Psoas muscle (tissue), 8 donors: Measurements from ENCODE around the gene ISM2. TPM values are rescaled to one million over a fixed set of nuclear protein-coding genes. Genes with fewer than 3 reads are reported as not detected.
"Not testable (repeated sequence)": the region's sequence is repeated elsewhere in the genome, so short reads cannot be mapped to it uniquely, and the experiment has no call there.

Source experiments
- ATAC-seq, 4 donors: fragments of 200-7000 bp; cut with Tn5 transposase; one replicate each; pipeline ENCODE4 v1.9.1; 2020; ENCODE audit warnings: moderate library complexity in 3 of 4, mild to moderate bottlenecking in 2 of 4
- DNase-seq, 2 donors: peaks; one replicate each; pipeline ENCODE4 v3.0.0-alpha.2; 2020
- H3K27ac ChIP-seq: fragments of 200-600 bp; one replicate; pipeline ENCODE4 v1.8.0; 2022
- H3K27me3 ChIP-seq, 3 donors: fragments of 200-600 bp in 1 of 3; one replicate each; pipeline versions ENCODE4 v1.6.1 to v1.8.0; 2013 to 2022; ENCODE audit warnings: low read length in 2 of 3, mild to moderate bottlenecking in 2 of 3, moderate library complexity in 1 of 3; ENCODE audit not compliant: insufficient read depth in 3 of 3
- H3K36me3 ChIP-seq, 2 donors: fragments of 200-600 bp in 1 of 2; one replicate each; pipeline versions ENCODE4 v1.6.1 to v1.8.0; 2013 to 2022; ENCODE audit warnings: low read depth in 1 of 2, mild to moderate bottlenecking in 1 of 2, moderate library complexity in 1 of 2; ENCODE audit not compliant: insufficient read depth in 1 of 2
- H3K4me1 ChIP-seq: fragments of 200-600 bp; one replicate; pipeline ENCODE4 v1.8.0; 2022
- H3K4me3 ChIP-seq: fragments of 200-600 bp; one replicate; pipeline ENCODE4 v1.8.0; 2022; ENCODE audit warnings: mild to moderate bottlenecking
- H3K9me3 ChIP-seq: fragments of 200-600 bp; one replicate; pipeline ENCODE4 v1.8.0; 2022
- CTCF ChIP-seq: fragments of 200-600 bp; IDR thresholded peaks from one replicate; pipeline ENCODE4 v1.8.0; 2022; ENCODE audit warnings: antibody characterized with exemption
- WGBS, 3 donors: extraction: QIAGEN DNeasy Blood & Tissue Kit; methylation state at CpG; one replicate each; pipeline versions ENCODE4 v1.1.6 to v1.1.7; 2013; 5-methylcytosine and 5-hydroxymethylcytosine counted together
- intact Hi-C, 2 donors: fragments of 100-400 bp; cut with DNase I; formaldehyde crosslinking; loops; one replicate each; pipeline versions ENCODE4 v1.11.0 to v1.14.2; 2022
- polyA plus RNA-seq, 3 donors: library from polyadenylated mRNA; stranded (reverse); fragments of 200-250 nt; gene quantifications; one replicate each; pipeline ENCODE4 v1.2.3, GENCODE V29; 2013
- total RNA-seq, 4 donors: library from RNA; stranded (reverse); fragmentation: NEBNext Ultra II Directional in 2 of 4; extraction: Animal tissue kit (Norgen Biotek cat#: 25700) in 2 of 4; gene quantifications; one replicate each; pipeline versions ENCODE4 v1.2.1 to v1.2.4, GENCODE V29; 2021 to 2023
- donor health status: healthy with polysubstance abuse.
- donor health status: DM: no; HTN: no; CAD: no; lungs with moderate emphysema.
- donor health status: Bipolar disorder and iron deficiency.
- donor health status: healthy.
- donor health status: DM: yes; HTN: yes; CAD: no.
- donor health status: DM: no; HTN: no; CAD: no.
- donor health status: DM: no; HTN: no; CAD: no.
- donor health status: DM: yes; HTN: yes; CAD: no.

Gene ISM2
- total and polyA plus RNA-seq, 7 donors, result 0.04 TPM; not detected in 6

- no peaks in the 10 kb centered on the region for H3K9me3 ChIP-seq
- ATAC-seq, result no peak
- no peak for TF ChIP-seq CTCF
- WGBS, 3 donors, result 76 to 82% (median 77%) methylated on average over 5 of the region's 5 CpGs
- no peaks in the 10 kb centered on the region for H3K27me3 ChIP-seq
- H3K27ac ChIP-seq, result no peak overlapping the region
- H3K36me3 ChIP-seq, result peaks cover 0 to 11% of the 10 kb centered on the region in 2 donors
- no peak for DNase-seq
- intact Hi-C loops, result no loop called here
- H3K4me3 ChIP-seq, result no peak overlapping the region
- peaks cover 4% of the 10 kb centered on the region for H3K4me1 ChIP-seq
Observed at GRCh38 chr14:77543240-77543551, 44.6 kb upstream of the ISM2 start.

- intact Hi-C loops, result no loop called here
- no peak for TF ChIP-seq CTCF
- WGBS, 3 donors, result 60 to 66% (median 63%) methylated on average over 11 of the region's 11 CpGs
- H3K4me1 ChIP-seq, result peaks cover 4% of the 10 kb centered on the region
- DNase-seq (no peak), ATAC-seq (no peak)
- H3K4me3 ChIP-seq, result no peak overlapping the region
- H3K27me3 ChIP-seq, result no peaks in the 10 kb centered on the region
- H3K36me3 ChIP-seq, result peaks cover 0 to 5% of the 10 kb centered on the region in 2 donors
- H3K27ac ChIP-seq, result no peak overlapping the region
- no peaks in the 10 kb centered on the region for H3K9me3 ChIP-seq
Observed at GRCh38 chr14:77542421-77543239, 44.0 kb upstream of the ISM2 start.

- ATAC-seq (no peak), DNase-seq (no peak)
- no peak for TF ChIP-seq CTCF
- Histone ChIP-seq H3K4me1 (peaks cover 4% of the 10 kb centered on the region), H3K4me3 (no peak overlapping the region), H3K27ac (no peak overlapping the region), H3K27me3 (no peaks in the 10 kb centered on the region), H3K9me3 (no peaks in the 10 kb centered on the region), H3K36me3 (peaks cover 0 to 3% of the 10 kb centered on the region in 2 donors)
- 73 to 89% (median 84%) methylated on average over 4 of the region's 4 CpGs for WGBS, 3 donors
- intact Hi-C loops, result no loop called here
Observed at GRCh38 chr14:77541905-77542304, 43.3 kb upstream of the ISM2 start.

GRCh38 chr14:77536951-77537350 is 38.3 kb upstream of the ISM2 start:
- H3K4me3 ChIP-seq, H3K9me3 ChIP-seq, DNase-seq, intact Hi-C loops, H3K27me3 ChIP-seq, ATAC-seq, H3K36me3 ChIP-seq, H3K27ac ChIP-seq, H3K4me1 ChIP-seq: not testable (repeated sequence)
- 91 to 93% (median 92%) methylated on average over 5 of the region's 5 CpGs for WGBS, 3 donors

- Histone ChIP-seq H3K27me3 (no peaks in the 10 kb centered on the region), H3K9me3 (no peaks in the 10 kb centered on the region), H3K36me3 (peaks cover 0 to 3% of the 10 kb centered on the region in 2 donors), H3K4me1 (no peaks in the 10 kb centered on the region), H3K4me3 (no peak overlapping the region), H3K27ac (no peak overlapping the region)
- intact Hi-C loops, result no loop called here
- ATAC-seq (no peak), DNase-seq (no peak)
- TF ChIP-seq CTCF, result no peak
Observed at GRCh38 chr14:77531071-77531470, 32.5 kb upstream of the ISM2 start.
